Hematopoietic multipotent progenitor cell treated with erythropoietin and hydrocortisone succinate and interleukin-3 and kit ligand, for 8 days (in vitro differentiated cells): ENCODE data around the gene SLC2A4RG.
A peak's percentile ranks its signal among the peaks of the same experiment; 100 is the strongest.
"Not testable (repeated sequence)": the region's sequence is repeated elsewhere in the genome, so short reads cannot be mapped to it uniquely, and the experiment has no call there.

Experiments used
- DNase-seq: peaks from one replicate; pipeline ENCODE4 v3.0.0-alpha.2; 2015

SLC2A4RG gene

GRCh38 chr20:63722967-63723622 is 16.5 kb upstream of the SLC2A4RG start:
- not testable (repeated sequence) for DNase-seq

GRCh38 chr20:63730189-63730733 is 9.3 kb upstream of the SLC2A4RG start:
- not testable (repeated sequence) for DNase-seq

DNA sequence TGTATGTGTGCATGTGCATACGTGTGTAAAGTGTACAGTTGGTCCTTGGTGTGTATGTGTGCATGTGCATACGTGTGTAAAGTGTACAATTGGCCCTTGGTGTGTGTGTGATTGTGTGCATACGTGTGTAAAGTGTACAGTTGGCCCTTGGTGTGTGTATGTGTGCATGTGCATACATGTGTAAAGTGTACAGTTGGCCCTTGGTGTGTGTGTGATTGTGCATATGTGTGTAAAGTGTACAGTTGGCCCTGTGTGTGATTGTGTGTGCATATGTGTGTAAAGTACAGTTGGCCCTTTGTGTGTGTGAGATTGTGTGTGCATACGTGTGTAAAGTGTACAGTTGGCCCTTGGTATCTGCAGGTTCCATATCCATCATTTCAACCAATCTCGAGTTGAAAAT is 8.2 kb upstream of the SLC2A4RG start:
- no peak for DNase-seq

- no peak for DNase-seq
Measured at GRCh38 chr20:63732118-63733095, 7.2 kb upstream of the SLC2A4RG start.

DNA sequence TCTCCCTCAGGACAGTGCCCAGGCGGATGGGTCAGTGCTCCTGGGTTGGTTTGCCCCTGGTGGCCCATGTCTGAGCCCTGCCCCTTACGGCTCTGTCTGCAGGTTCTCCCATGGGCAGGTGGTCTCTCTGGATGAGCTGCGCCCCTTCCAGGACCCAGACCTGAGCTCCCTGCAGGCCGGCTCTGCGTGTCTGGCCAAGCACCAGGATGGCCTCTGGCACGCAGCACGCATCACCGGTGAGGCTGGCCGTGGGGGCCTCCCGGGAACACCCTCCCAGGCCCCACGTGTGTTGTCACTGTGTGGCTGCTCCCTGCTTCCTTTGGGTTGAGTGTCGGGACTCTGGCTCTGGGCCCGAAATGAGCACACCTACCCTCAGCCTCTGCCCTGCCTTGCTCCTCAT is 6.5 kb upstream of the SLC2A4RG start:
- no peak for DNase-seq

DNA sequence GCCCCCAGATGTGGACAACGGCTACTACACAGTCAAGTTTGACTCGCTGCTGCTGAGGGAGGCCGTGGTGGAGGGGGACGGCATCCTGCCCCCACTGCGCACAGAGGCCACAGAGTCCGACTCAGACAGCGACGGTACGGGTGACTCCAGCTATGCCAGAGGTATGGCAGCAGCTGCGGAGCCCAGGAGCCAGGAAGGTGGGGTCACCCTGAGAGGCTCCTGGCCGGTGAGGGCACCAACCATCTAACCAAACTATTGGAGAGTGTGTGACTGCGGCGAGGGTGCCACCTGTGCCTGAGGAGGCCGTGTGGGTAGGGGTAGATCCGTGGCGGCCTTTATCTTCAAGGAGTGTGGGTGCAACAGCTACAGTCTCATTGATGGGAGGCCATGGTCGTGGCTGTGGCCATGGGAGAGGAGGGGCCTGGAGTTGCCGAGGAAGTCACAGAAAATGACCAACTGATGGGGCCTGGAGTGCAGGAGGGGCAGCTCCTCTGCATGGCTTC is 5.9 kb upstream of the SLC2A4RG start:
- DNase-seq = no peak

DNA sequence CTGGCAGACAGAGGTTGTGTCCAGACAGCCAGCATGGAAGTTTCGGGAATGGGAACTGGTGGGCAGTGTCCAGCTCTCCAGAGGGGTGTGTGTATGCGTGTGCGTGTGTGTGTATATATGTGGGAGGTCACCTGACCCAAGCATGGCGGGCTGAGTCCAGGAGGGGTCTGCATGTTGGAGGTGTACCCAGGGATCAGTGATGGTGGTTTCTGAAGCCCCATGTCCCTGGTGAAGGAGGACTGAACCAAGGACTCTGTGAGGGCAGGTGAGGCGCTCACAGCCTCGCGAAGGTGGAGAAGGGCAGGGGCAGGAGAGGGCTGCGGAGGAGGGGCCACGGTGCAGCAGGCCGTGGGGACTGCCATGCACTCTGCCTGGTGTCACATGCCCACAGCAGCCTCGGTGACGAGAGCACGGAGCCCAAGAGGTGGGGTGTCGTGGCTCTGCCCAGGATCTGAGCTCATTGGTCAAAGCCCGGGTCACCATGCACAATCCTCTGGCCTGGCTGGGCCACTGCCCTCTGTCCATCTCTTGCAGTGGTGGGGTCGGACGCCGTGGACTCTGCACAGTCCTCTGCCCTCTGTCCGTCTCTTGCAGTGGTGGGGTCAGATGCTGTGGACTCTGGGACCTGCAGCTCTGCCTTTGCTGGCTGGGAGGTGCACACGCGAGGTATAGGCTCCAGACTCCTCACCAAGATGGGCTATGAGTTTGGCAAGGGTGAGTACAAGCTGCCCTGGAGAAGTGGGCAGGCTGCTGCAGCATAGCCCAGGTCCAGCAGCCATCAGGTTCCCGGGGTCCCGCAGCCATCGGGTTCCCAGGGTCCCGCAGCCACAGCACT is 5.2 kb upstream of the SLC2A4RG start:
- DNase-seq = no peak

DNA sequence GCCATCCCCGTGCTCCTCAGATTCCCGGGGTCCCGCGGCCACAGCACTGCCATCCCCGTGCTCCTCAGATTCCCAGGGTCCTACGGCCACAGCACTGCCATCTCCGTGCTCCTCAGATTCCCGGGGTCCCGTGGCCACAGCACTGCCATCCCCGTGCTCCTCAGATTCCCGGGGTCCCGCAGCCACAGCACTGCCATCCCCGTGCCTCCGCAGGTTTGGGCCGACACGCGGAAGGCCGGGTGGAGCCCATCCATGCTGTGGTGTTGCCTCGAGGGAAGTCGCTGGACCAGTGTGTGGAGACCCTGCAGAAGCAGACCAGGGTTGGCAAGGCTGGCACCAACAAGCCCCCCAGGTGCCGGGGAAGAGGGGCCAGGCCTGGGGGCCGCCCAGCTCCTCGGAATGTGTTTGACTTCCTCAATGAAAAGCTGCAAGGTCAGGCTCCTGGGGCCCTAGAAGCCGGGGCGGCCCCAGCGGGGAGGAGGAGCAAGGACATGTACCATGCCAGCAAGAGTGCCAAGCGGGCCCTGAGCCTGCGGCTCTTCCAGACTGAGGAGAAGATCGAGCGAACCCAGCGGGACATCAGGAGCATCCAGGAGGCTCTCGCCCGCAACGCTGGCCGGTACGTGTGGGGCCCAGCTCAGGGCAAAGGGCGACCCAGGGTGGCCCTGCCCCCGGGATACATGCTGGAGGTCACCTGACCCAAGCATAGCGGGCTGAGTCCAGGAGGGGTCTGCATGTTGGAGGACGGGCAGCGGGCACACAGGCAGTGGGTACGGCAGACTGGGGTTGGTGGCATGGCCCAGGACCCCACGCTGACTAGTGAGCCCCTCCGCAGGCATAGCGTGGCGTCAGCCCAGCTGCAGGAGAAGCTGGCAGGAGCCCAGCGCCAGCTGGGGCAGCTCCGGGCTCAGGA is 4.4 kb upstream of the SLC2A4RG start:
- DNase-seq = no peak

DNA sequence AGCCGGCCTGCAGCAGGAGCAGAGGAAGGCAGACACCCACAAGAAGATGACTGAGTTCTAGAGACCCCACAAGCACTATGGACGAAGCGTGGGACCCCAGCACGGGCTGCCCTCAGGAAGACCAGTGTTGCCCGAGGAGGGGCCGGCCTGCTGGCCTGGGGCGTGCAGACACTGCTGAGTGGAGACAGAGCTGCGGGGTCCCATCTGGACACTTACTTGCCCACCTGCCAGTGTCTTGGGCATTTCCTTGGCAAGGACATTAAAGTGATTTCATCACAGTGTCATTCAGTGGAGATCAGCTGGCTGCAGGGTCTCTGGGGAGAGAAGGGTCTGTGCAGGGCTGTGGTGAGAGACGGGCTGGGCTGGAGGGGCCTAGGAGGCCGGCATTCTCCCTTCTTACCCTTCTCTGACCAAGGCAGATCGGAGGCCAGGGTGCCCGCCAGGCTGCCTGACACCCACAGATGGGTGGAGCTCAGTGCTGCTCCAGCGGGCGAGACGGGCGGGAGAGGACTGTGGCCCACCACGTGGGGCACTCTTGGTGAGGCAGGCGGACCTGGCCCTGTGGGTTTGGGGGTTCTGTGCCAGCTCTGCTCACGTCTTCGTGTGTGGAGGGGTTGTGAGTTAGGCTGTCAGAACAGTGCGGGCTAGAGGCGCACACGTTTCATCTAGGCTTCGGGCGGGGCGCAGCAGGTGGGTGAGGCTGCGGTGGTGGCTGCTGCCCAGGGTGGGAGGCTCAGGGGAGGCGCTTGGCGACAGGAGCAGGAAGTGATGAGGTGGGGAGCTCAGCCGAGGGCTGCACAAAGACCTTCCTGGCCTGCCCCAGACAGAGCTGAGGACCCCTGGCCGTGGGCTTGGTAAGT is 3.5 kb upstream of the SLC2A4RG start, which contains the start of gene LIME1:
LIME1 (plus strand) TSS at position 806 of the 860 bp plus-strand sequence. CDS start 886 bp downstream, outside the sequence.
- peak; percentile 68 for DNase-seq

DNA sequence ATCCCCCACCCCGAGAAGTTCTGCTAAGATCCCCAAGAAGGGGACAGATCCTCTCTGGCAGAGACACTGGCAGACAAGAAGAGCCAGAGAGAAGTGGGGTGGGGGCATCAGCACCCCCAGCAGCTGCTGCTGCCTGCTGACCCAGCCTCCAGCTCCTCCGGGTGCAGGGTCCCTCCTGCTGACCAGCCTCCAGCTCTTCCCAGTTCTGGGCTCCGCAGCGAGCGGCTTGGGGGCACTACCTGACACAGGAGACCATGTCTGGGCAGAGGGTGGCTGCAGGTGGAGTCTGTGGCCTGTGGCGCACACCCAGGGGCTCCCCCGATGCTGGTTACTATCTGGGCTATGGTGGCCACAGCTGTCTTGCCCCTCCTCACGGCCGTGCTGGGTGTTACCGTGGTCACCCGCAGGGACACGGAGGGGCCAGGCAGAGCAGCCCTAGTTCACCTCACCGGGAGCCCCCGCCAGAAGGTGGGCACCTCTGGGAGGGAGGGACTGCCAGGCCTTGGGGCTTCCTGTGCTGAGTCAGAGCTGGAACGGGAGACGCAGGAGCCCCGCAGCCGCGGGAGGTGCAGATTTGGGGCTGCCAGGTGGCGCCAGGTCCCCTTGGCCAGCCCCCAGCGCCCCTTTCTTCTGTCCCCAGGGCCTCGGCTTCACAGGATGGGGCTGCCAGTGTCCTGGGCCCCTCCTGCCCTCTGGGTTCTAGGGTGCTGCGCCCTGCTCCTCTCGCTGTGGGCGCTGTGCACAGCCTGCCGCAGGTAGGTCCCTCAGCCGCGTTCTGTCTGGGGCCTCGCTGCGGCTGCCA is 2.5 kb upstream of the SLC2A4RG start:
- no peak for DNase-seq

DNA sequence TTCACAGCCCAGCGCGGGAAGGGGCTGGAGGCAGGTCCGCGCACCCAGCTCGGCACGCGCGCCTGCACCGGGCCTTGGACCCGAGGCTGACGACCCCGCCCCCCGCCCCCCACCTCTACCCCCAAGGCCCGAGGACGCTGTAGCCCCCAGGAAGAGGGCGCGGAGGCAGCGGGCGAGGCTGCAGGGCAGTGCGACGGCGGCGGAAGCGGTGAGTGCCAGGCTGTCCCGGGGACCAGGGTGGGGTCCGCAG is 2.0 kb upstream of the SLC2A4RG start:
- DNase-seq = no peak

DNA sequence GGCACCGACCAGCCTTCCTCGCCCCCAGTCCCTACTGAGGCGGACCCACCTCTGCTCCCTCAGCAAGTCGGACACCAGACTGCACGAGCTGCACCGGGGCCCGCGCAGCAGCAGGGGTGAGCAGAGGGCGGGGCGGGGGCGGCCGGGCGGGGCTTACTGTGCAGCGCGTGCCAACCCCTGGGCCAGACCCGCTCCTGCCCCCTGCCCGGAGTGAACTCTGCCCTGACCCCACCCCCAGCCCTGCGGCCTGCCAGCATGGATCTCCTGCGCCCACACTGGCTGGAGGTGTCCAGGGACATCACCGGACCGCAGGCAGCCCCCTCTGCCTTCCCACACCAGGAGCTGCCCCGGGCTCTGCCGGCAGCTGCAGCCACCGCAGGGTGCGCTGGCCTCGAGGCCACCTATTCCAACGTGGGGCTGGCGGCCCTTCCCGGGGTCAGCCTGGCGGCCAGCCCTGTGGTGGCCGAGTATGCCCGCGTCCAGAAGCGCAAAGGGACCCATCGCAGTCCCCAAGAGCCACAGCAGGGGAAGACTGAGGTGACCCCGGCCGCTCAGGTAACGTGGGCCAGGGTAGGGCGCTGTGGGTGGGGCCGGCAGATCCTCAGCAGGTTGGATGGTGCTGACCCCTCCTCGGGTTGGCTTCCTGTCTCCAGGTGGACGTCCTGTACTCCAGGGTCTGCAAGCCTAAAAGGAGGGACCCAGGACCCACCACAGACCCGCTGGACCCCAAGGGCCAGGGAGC is 1.5 kb upstream of the SLC2A4RG start:
- no peak for DNase-seq

DNA sequence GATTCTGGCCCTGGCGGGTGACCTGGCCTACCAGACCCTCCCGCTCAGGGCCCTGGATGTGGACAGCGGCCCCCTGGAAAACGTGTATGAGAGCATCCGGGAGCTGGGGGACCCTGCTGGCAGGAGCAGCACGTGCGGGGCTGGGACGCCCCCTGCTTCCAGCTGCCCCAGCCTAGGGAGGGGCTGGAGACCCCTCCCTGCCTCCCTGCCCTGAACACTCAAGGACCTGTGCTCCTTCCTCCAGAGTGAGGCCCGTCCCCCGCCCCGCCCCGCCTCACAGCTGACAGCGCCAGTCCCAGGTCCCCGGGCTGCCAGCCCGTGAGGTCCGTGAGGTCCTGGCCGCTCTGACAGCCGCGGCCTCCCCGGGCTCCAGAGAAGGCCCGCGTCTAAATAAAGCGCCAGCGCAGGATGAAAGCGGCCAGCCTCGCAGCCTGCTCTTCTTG is 868 bp upstream of the SLC2A4RG start:
- DNase-seq = peak; percentile 21

DNA sequence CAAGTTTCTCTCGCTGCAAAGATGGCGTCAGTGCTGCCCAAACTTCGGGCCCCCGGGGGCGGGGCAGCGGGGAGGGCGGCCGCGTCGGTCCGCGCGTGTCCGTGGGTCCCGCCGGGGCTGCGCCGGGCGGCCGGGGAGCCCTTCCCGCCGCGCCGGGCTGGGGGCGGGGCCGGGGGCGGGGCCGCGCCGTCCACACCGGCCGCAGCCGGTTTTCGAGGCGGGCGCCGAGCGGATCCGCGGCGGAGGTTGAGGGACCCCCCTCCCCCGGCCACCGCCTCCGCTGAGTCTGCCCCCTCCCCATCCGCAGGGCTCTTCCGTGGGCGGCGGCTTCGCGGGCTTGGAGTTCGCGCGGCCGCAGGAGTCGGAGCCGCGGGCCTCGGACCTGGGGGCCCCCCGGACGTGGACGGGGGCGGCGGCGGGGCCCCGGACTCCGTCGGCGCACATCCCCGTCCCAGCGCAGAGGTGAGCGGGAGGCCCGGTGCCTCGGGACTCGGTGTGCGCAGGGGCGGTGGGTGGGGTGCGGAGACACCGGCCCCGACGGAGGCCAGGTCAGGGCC is 572 bp downstream of the SLC2A4RG start:
- DNase-seq = peak; percentile 15

DNA sequence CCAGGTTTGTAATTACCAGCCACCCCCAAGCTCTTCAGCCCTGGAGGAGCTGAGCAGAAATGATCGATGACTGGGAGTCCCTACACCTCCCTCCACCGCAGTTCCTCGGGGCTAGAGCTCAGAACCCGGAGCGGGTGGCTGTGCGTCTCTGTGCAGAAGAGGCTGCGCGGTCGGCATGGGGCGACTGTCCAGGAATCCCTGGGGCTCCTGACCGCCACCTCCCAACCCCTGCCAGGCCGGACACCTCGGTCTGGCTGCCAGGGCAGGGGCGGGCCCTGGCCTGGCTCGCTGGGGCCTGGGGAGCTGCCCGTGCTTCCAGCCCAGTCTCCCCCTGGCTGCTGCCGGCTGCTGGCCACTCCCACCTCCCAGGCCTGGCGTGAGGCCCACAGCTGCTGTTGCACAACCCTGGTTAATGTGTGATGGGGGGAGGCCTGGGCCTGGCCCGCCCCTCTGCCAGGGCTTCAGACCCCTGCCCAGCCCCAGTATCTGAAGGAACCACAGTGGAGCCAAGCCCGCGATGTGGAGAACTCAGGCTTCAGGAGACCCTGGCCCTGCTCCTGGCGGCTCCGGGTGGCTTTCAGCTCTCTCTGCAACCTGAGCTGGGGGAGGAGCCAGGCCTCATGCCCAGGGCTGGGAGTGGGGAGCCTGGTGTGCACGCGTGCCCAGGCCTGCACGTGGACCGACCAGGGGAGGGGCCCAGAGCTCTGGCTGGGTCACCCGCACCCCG is 1.2 kb downstream of the SLC2A4RG start:
- DNase-seq = peak; percentile 73

GRCh38 chr20:63741354-63741675 is 1.7 kb downstream of the SLC2A4RG start:
- DNase-seq = no peak

DNA sequence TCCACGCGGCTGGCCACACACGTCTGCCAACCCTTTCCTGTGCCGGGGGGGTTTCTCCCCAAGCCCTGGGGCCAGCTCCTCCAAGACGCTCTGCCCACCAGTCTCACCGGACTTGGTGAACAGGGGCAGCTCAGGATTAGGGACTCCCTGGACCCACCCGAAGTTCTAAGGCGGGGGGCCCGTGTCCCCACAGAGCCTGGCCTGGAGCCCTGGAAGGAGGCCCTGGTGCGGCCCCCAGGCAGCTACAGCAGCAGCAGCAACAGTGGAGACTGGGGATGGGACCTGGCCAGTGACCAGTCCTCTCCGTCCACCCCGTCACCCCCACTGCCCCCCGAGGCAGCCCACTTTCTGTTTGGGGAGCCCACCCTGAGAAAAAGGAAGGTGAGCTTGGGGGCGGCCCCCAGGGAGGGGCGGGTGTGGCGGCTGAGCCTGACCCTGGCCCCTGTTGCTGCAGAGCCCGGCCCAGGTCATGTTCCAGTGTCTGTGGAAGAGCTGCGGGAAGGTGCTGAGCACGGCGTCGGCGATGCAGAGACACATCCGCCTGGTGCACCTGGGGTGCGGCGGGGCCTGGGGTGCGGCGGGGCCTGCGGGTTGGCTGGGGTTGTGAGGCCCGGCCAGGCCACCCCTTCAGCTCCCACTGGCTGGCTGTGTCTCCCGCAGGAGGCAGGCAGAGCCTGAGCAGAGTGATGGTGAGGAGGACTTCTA is 2.3 kb downstream of the SLC2A4RG start:
- DNase-seq = no peak
